Panc1 (cell line): ENCODE results near the gene ENPP1. TPM values are rescaled to one million over a fixed set of nuclear protein-coding genes. Genes with fewer than 3 reads are reported as not detected.

ENCODE experiments used
- ATAC-seq: fragments of 200-7000 bp; cut with Tn5 transposase; 2 replicates; pipeline ENCODE4 v1.9.1; 2020; ENCODE audit warnings: mild to moderate bottlenecking, moderate library complexity
- BruUV-seq: library from RNA; stranded (reverse); fragments of 400-500 nt; replicated peaks from 2 replicates; lab custom pipeline; 2021; lab: Mats Ljungman, UMichigan
- CTCF ChIA-PET: fragments of 300-600 bp; sonication (Branson Sonifier 250); formaldehyde crosslinking; loops from one replicate; lab custom pipeline; 2022; ENCODE audit warnings: antibody characterized with exemption; lab: Charles Lee
- POLR2A ChIA-PET: fragments of 300-600 bp; sonication (Branson Sonifier 250); formaldehyde crosslinking; loops from one replicate; lab custom pipeline; 2022; ENCODE audit warnings: antibody characterized with exemption; lab: Charles Lee
- DNase-seq: peaks from one replicate; pipeline ENCODE4 v3.0.0-alpha.2; 2010; ENCODE audit warnings: low read depth, low spot score
- H3K27ac ChIP-seq: 2 replicates; pipeline ENCODE4 v1.5.1; 2011; ENCODE audit warnings: mild to moderate bottlenecking, low read length, inconsistent platforms
- H3K27me3 ChIP-seq: fragments of 200-500 bp; sonication (Bioruptor generic); 2 replicates; pipeline ENCODE4 v1.6.0; 2014; ENCODE audit warnings: low read length, inconsistent platforms; ENCODE audit not compliant: control insufficient read depth, insufficient read depth
- H3K36me3 ChIP-seq: fragments of 200-500 bp; sonication (Bioruptor generic); 2 replicates; pipeline ENCODE4 v1.5.1; 2014; ENCODE audit warnings: inconsistent platforms, mild to moderate bottlenecking, low read length, moderate library complexity; ENCODE audit not compliant: control insufficient read depth, insufficient read depth
- H3K4me1 ChIP-seq: 2 replicates; pipeline ENCODE4 v1.5.1; 2011; ENCODE audit warnings: inconsistent platforms, mild to moderate bottlenecking, low read length, moderate library complexity; ENCODE audit not compliant: control insufficient read depth, insufficient read depth
- H3K4me3 ChIP-seq, 2 experiments: 2 replicates each; pipeline ENCODE4 v1.5.1; 2011 to 2012; ENCODE audit warnings: low read depth in 2 of 2, low read length in 2 of 2, mild to moderate bottlenecking in 2 of 2, inconsistent platforms in 1 of 2, moderate library complexity in 1 of 2
- H3K9me3 ChIP-seq: fragments of 200-500 bp; sonication (Bioruptor generic); 2 replicates; pipeline ENCODE4 v1.5.1; 2014; ENCODE audit warnings: low read depth, mild to moderate bottlenecking, inconsistent platforms, low read length, moderate library complexity; ENCODE audit not compliant: control insufficient read depth, insufficient read depth
- POLR2AphosphoS5 ChIP-seq: IDR thresholded peaks from 2 replicates; pipeline ENCODE4 v1.6.1; 2012; ENCODE audit warnings: mild to moderate bottlenecking, low read depth, low read length, moderate library complexity
- REST ChIP-seq, 2 experiments: IDR thresholded peaks; 2 replicates each; pipeline ENCODE4 v1.6.1; 2011 to 2012; ENCODE audit warnings: low read depth in 2 of 2, control low read depth in 1 of 2, low read length in 1 of 2, mild to moderate bottlenecking in 1 of 2, moderate library complexity in 1 of 2; ENCODE audit not compliant: insufficient read depth in 1 of 2
- SIN3A ChIP-seq: IDR thresholded peaks from 2 replicates; pipeline ENCODE4 v1.6.1; 2012; ENCODE audit warnings: low read depth, mild to moderate bottlenecking, low read length, moderate library complexity, borderline replicate concordance; ENCODE audit not compliant: insufficient read depth
- TCF7L2 ChIP-seq: IDR thresholded peaks from 2 replicates; pipeline ENCODE4 v1.6.1; 2011; ENCODE audit warnings: mild to moderate bottlenecking, low read depth, low read length, inconsistent platforms
- in situ Hi-C: cut with HindIII; loops from 2 replicates; pipeline ENCODE4 v1.10.0; 2016; ENCODE audit warnings: low sequenced_read_pairs, low pct_unique_long_range_greater_than_20kb
- intact Hi-C: fragments of 100-400 bp; cut with micrococcal nuclease; formaldehyde crosslinking; loops from one replicate; pipeline ENCODE4 v1.10.0; 2022; ENCODE audit not compliant: unreplicated experiment
- total RNA-seq: library from RNA; stranded (reverse); gene quantifications from one replicate; pipeline ENCODE4 v1.2.1, GENCODE V29; 2021; ENCODE audit not compliant: unreplicated experiment
- TF ChIP-seq, protein P1 (sequence below): fragments of 450-650 bp; IDR thresholded peaks from 2 replicates; pipeline ENCODE4 v1.5.1; 2017; ENCODE audit warnings: mild to moderate bottlenecking

ENPP1 gene
- total RNA-seq, 1 experiment from 2014 or later, result 6.8 TPM

GRCh38 chr6:131862476-131862875 is 54.7 kb downstream of the ENPP1 start:
- TF ChIP-seq REST (IDR thresholded peaks at IDR 0.05; ENCODE audit: insufficient read depth in 1 of 2, low read depth in 2 of 2, low read length in 1 of 2) (no peak), SIN3A (no peak), POLR2AphosphoS5 (no peak), TCF7L2 (no peak)
- TF ChIP-seq, protein P1, sequence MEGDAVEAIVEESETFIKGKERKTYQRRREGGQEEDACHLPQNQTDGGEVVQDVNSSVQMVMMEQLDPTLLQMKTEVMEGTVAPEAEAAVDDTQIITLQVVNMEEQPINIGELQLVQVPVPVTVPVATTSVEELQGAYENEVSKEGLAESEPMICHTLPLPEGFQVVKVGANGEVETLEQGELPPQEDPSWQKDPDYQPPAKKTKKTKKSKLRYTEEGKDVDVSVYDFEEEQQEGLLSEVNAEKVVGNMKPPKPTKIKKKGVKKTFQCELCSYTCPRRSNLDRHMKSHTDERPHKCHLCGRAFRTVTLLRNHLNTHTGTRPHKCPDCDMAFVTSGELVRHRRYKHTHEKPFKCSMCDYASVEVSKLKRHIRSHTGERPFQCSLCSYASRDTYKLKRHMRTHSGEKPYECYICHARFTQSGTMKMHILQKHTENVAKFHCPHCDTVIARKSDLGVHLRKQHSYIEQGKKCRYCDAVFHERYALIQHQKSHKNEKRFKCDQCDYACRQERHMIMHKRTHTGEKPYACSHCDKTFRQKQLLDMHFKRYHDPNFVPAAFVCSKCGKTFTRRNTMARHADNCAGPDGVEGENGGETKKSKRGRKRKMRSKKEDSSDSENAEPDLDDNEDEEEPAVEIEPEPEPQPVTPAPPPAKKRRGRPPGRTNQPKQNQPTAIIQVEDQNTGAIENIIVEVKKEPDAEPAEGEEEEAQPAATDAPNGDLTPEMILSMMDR, result no peak
- Histone ChIP-seq H3K27me3 (no peaks in the 10 kb centered on the region), H3K4me1 (peaks cover 9% of the 10 kb centered on the region; the same call in 1 of the 2 replicates), H3K4me3 (no peak overlapping the region), H3K27ac (peak overlapping the region; percentile 14; the same call in 1 of the 2 replicates), H3K36me3 (no peaks in the 10 kb centered on the region), H3K9me3 (no peaks in the 10 kb centered on the region)
- ATAC-seq (no peak), DNase-seq (no peak)
- POLR2A ChIA-PET, result interaction anchor here (0.7 kb wide), 1 partner anchor 13 kb away, joined by 5 read pairs; no protein-coding TSS in a partner anchor
- in situ Hi-C loops, result no loop called here
- intact Hi-C loops, result no loop called here
- BruUV-seq, result no TSS peak
- CTCF ChIA-PET, result no interaction called here

DNA sequence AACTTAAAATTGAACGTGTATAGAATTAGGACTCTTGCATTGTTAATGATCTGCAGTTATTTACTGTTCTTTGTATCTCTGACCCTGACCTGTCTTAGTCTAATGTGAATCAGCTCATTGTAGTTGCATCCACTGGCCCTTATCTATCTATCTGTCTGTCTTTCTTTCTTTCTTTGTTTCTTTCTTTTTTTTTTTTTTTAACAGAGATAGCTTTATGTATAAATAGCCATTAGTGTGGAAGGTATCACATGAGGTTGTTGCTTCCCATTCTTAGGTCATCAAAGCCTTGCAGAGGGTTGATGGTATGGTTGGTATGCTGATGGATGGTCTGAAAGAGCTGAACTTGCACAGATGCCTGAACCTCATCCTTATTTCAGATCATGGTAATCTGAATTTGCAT is 59.9 kb downstream of the ENPP1 start:
- no peak overlapping the region for H3K4me3 ChIP-seq
- ATAC-seq (no peak), DNase-seq (no peak)
- H3K27ac ChIP-seq, result no peak overlapping the region
- ChIA-PET POLR2A (interaction anchor here (0.5 kb wide), 1 partner anchor 84 kb away, joined by 3 read pairs; the partner anchor contains the start of gene CCN2), CTCF (interaction anchor here (0.7 kb wide), 1 partner anchor 149 kb away, joined by 3 read pairs; no protein-coding TSS in a partner anchor)
- TF ChIP-seq, protein P1, result no peak
- TF ChIP-seq POLR2AphosphoS5 (no peak), REST (IDR thresholded peaks at IDR 0.05; ENCODE audit: insufficient read depth in 1 of 2, low read depth in 2 of 2, low read length in 1 of 2) (no peak), TCF7L2 (no peak), SIN3A (no peak)
- in situ Hi-C loops, result no loop called here
- no TSS peak for BruUV-seq
- peaks cover 9% of the 10 kb centered on the region; the same call in 1 of the 2 replicates for H3K4me1 ChIP-seq
- H3K27me3 ChIP-seq, result no peaks in the 10 kb centered on the region
- H3K9me3 ChIP-seq, result no peaks in the 10 kb centered on the region
- intact Hi-C loops, result no loop called here
- H3K36me3 ChIP-seq, result no peaks in the 10 kb centered on the region
